ENCODE measurements around the gene MOCOS.

Gene MOCOS

DNA sequence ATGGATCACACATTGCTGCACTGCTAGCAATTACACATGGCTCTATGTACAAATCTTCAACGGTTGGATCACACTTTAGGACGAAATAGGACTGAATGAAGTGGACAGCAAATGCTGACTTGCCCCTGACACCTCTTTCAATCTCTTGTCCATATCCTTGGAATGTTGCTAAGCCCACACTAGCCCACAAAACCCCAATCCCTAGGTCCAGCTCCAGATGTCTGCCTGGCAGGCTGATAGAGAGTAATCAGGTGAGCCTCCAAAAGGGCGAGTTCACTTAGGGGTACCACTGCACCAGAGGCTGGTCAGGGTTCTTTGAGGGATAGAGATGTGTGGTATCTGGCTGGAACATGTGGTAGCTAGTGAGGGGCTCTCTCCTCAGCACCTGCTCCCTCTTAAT is 91.7 kb downstream of the MOCOS start:
- no peak for DNase-seq

DNA sequence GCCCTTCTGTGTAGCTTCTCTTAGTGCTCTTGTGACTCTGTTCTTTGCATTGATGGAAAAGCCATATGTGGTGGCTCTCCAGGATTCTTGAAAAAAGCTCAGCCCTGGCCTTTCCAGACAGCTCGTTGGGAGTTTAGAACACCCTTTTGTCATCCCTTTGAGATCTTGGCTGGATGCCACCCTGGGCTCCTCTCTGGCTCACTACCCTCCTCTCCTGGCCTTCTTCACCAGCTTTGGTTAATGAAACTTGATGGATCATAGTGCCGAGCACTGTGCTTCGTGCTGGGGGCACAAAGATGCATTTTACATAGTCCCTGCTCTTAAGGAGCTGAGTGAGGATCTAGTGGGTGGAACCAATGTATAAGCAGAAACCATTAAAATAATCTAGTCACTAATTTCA is 94.6 kb downstream of the MOCOS start:
- DNase-seq = no peak

DNA sequence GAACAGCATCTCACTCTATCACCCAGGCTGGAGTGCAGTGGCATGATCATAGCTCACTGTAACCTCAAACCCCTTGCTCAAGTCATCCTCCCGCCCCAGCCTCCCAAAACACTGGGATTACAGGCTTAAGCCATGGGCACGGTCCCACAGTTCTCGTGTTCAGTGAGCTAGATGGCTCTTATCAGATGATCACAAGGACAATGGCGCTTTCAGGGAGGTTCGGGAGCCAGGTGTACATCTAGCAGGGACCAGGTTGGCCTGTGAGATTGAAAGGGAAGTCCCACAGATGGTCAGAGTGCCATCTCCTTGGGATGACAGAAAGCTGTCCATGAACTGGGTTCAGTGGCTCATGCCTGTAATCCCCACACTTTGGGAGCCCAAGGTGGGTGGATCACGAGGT is 96.2 kb downstream of the MOCOS start:
- DNase-seq = no peak

DNA sequence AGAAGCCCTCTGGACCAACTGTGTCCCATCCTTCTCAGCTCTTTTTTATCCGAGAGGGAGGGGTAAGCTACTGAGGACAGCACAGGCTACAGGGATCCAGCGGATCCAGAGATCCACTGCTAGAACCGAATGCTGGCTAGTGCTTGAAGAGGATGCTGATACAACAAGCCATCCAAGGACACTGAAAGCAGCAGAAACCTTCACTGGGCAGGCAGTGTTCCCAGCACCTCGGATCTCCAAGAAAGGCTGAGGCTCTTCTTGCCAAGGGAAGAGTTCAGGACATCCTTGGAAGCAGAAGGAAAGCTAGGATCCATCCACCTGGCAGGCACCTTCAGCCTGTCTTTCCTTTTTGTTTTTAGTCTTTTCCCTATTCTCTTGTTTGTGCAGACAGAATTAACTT is 97.0 kb downstream of the MOCOS start:
- no peak for DNase-seq

DNA sequence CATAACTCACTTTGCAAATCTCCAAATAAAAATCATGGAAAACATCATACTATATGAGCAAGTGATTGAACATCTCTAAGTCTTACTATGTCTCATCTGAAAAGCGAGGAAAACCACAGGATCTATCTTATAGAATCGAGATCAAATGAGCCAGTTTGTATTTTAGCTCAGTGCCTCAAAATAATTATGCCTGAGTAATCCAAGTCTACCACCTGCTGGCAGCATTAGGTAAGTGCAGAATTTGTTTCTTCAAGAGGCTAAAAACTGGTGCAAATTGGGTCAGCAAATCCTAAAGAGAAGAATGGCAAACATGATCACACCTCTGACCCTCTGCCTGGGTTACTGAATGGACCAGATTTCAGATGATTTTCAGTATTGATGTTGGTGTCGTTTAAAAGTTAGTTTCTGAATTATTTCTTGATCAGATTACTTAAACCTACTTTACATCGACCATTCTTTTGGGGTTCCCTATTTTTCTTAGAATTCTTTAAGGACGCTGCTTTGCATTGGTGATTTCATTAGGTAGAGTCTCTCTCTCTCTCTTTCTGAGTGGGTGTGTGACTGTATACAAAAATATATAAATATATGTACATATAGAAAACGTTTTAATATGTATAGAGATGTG is 97.5 kb downstream of the MOCOS start:
- peak in 1 of 2 experiments; percentile 28 for DNase-seq

DNA sequence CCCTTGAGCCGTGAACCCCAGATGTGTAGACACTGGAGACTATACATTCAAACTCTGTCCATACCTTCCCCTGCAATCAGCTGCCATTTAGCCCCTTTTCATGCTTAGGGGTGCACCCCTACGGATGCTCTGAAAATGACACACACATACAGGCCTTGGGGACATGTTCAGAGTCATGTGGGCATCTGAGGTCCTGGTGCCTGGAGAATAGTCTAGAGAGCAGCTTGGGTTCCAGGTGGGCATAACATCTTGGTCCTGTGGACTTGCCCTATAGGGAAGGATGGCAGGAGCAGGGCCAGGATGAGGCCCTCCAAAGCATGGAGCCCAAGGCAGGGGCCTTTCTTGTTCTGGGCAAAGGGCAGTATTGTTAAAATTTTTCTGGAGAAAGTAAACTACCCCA is 100.4 kb downstream of the MOCOS start:
- DNase-seq = no peak

DNA sequence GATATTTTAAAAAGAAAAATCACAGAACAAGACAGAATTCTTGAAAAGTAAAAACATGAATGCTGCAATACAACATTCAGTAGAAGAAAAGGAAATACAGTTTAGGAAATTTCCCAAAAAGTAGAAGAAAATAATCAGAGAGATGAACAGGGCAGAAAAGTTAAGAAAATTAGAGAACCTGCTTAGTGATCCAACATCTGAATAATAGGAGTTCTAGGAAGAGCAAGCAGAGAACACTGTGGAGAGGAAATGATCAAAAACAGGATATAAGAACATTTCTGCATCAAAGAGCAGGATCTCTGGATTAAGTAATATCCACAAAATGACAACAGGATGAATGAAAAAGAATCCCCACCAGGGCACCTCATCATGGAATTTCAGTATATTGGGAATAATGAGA is 101.4 kb downstream of the MOCOS start:
- no peak for DNase-seq

DNA sequence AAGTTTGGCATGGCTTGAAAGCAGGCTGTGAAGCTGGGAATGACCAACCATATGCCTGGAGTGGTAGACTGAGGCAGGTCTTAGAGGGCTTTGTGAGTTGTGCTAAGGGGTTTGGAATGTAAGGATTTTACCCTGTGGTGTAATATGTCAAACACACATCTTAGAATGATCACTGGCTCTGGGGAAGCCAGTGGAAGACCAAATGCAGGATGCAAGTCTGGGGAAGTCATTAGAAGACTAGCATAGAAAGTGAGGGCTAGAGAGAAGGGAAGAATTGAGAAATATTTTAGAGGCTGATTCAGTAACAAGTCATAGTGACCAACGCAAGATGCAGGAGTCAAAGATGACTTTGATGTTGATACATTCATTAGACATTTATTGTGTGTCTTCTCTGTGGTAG is 106.7 kb downstream of the MOCOS start:
- DNase-seq = no peak

DNA sequence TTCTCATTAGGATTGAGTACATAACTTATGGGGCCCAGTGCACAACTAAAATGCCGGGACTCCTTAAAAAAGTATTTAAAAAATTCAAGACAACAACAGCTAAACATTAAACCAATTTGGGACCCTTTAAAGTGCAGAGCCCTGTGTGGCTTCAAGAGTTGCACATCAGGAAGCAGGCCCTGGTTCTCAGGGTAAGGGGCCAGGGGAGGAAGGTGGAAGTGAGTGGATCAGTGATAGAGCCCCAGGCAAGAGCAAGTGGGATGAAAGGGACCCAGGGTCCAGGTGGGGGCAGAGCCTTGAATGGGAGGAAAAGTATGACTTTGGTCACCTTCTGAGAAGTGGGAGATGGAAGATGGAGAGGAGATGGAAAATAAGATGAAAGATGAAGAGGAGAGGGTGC is 107.9 kb downstream of the MOCOS start:
- no peak for DNase-seq

DNA sequence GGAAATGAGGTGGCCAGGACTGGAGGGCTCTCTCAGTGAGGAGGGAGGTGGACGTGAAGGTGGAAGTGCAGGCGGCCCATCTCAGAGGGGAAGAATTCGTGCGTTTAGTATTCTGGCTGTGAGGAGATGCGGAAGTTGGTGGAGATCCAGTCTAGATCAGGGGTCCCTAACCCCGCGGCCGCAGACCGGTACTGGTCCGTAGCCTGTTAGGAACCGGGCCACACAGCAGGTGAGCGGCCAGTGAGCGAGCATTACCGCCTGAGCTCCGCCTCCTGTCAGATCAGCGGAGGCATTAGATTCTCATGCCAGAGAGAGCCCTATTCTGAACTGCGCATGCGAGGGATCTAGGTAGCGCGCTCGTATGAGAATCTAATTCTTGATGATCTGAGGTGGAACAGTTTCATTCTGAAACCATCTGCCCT is 108.6 kb downstream of the MOCOS start:
- DNase-seq = no peak

DNA sequence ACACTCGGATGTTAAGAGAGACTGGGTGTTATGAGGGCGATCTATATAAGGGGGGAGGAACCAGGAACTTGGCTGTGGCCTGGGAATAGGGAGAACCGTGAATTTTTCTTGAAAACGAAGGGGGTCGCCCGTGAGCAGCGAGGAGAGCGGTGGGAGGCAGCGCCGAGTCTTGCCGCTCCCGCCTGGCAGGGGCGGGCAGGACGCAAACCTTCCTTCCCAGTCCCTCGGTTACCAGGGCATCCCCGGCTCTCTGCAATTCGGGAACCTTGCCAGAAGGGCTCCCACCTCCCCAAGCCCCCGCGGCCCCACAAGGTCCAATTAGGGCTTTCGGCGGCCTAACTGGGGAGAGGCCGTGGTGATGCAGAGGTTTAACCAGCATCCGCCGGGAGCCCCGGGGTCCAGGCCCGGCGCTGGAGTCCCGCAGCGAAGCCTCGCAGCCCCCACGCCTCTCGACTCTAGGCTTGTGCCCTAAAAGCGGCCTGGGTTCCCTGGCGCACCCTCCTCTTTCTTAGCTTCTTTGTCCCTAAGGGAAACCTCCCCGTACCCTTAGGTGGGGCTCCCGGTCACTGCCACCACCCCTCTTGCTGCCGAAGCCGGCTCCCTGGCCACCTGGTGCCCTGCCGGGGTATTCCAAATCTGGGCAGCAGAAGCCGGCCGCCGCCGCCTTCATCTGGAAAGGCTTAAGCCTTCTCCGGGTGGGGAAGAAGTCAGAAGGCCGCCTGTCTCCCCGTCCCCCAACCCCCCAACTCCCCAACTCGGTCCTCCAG is 109.5 kb downstream of the MOCOS start:
- no peak for DNase-seq

DNA sequence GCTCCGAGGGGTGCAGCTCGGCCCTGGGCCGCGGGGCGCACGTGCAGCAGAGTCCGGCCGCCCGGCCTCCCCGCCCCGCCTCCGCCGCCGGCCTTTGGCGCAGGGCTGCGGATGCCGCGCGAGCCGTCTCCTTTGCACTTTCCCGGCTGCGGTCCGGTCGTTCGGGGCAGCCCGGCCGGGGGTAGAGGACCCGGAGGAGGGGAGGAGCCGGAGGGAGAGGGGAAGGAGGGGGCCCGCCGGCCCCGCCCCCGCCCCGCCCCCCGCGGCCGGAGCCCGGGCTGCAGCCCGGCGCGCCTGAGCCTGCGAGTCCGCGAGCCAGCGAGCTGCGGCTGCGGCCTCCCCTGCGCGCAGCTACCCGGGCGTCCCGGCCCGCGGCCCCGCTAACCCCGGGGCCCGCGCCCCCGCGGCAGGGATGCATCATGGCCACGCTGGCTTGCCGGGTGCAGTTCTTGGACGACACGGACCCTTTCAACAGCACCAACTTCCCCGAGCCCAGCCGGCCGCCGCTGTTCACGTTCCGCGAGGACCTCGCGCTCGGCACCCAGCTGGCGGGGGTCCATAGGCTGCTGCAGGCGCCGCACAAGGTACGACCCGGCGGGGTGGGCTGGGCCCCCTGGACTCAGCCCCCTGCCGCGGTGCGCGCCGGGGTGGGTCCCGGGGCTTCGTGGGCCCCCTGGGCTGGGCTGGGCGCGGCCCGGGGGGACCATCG is 110.3 kb downstream of the MOCOS start, which contains the start of gene FHOD3:
Gene FHOD3 (plus strand): TSS at position 297 of the 709 bp plus-strand sequence. CDS start 123 bp downstream, at position 420.
- no peak for DNase-seq

DNA sequence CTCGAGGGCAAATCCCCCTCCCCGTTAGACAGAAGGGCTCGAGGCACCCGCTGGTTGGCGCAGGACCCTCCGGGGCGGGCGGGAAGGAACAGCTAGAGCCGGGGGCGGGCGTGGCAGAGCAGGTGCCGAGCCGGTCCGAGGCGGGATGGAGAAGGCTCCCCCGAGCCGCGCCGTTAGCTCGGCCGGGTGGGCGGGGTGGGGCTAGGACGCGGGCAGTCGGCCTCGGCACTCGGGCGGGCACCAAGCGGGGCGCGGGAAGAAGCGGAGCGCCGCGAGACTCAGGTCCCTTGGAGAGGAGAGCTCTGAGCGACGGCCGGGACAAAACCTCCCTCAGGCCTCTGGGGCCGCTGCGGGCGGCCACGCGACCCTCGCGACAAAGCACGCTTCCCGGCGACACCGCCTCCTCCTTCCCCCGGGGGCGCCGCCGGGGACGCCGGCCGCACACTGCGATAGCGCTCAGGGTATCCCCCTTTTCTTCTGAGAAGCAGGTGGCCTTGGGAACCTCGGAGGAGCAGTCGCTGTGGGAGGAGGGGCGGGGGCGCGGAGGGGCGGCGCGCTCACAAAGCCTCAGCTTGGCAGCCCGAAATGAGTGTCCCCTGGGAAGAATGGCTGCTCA is 110.9 kb downstream of the MOCOS start:
- DNase-seq = no peak

DNA sequence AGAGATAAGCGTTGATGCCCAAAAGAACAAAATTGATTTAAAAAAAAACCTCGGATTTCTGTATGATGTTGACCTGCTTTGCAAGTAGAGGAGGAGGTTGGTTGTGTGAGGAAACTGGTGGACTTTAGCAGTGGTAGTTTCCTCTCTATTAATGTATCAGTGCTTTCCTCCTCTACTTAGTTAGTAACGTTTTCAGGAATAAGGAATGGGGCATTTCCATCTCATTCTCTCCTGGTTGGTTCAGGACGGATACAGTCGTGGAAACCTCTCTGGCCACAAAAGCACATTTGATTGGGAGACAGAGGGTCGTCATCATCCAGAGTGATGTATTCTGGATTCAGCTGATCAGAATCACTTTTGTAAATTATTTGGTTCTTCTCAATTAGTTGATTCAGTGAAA is 111.7 kb downstream of the MOCOS start:
- DNase-seq = no peak

DNA sequence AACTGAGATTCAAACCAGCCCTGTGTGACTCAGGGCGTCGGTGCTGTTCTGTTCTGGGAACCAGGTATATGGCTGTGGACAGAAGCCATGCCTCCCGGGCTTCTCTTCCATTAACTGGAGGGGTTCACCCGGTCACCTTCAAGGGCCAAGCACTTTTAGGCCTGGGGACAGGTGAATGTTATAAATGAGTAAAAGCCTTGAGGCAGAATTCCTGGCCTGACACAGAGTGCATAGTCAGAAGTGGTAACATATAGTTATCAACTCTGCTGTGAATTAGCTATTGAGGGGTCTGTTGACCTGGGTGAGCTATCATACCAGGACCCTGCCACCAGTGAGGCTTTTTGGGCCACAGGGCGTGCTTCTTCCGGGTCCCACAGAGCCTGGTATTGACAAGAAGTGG is 112.9 kb downstream of the MOCOS start:
- no peak for DNase-seq

DNA sequence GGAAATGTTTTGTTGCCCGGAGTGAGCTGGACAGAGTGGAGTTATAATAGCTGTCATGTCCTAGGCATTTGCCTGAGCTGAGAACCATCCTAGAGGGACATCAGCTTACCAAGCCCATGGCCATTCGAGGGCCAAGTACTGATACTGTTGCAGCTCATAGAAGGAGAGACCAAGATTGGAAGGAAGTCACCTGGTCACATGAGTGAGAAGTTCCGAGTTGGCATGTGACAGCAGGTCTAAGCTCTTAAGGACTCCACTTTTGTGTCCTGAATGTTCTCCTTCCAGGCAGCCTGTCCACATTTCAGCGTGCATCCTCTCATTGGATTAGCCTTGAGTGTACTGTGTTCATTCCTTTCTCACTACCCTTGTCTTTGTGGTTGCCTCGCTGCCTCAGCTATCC is 114.6 kb downstream of the MOCOS start:
- DNase-seq = no peak

DNA sequence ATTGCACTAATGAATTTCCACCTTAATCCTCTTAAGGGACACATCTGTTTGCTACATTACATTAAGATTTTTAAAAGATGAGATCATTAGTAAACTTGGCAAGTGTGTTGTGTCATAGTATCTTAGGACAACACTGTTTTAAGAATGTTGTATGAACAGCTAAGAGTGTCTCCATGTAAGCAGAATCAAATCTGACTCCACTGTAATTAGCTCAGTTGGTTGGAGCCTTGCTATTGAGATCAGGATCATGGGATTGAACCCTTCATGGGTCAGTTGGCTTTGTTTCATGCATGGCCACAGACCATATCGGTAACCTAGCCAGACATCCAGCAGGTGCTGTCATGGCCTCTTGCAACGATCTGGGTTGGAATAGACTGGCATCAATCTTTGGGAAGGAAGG is 115.4 kb downstream of the MOCOS start:
- DNase-seq = no peak

DNA sequence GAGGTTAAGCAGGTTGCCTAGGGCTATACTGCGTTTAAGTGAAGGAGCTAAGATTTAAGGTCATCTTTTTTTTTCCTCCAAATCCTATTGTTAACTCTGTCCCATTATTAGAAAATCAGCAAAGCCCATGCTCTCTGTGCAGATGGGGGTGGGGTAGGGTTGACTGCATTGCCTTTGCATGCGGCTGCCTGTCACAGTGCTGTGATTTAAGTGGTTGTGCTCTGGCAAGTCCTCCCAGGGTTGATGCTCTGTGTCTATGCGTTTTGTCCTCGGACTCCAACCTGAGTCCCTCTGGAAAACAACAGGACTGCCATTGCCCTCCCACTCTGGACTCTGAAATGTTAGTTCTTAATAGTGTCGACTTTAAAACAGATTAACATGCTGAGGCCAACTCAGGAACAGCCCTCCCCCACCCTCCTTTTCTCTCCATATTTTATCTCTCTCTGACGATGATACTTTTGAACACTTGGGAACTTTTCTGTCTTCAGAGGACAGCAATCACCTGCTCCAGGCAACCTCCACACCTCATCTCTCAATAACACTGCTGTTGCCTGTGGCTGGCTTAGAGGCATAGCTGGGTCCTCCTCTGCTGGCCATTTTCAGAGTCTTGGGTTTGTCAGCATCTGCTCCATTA is 116.0 kb downstream of the MOCOS start:
- no peak for DNase-seq

DNA sequence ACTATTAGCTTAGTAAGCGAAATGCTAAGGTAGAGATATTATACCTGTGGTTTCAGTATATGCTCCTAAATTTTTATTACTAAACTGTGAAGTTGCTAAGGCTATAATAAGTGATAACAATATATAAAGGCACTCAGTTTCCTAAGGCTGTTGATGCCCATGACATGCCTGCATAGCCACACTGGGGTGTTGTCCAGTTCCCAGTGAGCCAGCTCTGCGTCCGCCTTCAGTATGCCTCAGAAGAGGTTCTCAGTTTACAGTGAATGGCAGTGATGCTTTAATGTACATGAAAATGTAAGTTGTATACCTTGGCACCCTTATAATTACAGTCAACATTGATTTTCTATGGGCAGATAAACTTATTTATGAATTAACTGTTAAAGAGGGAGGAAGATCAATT is 117.4 kb downstream of the MOCOS start:
- DNase-seq = no peak

DNA sequence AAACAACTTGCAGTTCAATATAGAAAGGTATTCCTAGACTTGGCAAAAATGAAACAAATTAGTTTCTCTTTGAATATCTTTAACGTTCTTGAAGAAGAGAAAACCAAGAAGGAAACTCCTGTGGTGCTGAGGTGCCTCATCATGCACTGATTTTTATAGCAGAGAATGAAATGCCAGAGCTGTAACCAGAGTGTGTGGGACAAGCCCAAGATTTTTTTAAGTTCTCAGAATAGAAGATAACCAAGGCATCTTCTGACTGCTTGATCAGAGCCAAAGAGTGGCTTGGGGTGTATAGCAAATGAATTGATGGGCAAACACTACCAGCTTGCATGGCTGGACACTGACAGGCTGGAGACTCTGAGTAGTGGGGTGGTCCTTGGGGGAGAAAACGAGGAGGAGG is 118.1 kb downstream of the MOCOS start:
- DNase-seq = no peak

DNA sequence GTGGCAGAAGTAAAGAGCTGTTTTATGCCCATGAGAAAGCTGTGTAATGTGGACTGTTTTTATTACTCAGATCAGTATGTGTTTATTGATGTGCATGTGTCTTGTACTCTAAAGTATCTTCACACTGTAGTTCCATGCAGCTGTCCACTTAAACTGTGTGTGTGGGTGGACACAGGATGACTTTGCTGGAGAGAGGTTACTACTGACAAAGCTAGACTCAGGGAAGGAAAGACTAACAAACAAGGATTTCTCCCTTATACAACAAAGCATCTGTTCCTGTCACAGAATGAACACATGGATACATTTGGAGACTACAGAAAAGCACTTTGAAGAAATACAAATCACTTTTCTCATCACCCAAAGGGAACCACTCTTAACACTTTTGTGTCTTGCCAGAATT is 120.2 kb downstream of the MOCOS start:
- DNase-seq = no peak

DNA sequence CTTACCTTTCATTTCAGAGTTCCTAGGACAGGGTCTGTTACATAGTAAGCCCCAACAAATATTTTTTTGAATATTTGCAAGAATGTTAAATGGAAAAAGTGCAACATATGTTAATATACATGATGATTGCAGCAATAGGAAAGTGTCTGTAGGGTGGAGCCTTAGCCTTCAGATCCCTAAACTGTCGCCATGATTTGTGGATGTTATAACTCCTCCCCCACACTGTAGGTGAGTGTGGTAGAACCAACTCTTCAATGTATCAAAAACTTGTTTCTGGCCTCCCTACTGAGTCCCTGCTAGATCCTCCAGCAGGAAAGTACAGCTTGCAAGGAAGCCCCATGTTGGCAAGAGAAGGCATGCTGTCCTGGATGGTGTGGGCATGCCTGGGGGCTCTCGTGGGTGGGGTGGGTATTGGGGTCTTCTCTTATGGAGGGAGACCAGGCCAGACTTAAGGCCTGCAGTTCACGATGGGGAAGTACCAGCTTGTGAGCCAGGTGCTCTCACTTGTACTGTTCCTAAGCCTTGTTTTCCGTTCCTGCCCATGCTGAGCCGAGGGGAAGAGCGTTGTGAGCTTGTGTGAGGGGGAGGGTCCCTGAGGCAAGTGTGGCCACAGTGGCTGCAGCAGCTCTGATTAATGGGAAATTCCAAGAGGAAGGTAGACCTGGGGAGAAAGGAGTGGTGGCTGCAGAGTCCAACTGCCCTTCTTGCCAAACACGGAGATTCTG is 121.6 kb downstream of the MOCOS start:
- no peak for DNase-seq
